Transverse colon (tissue), 3 donors: ENCODE data around the gene RBBP9.
"Not testable (repeated sequence)": the region's sequence is repeated elsewhere in the genome, so short reads cannot be mapped to it uniquely, and the experiment has no call there.

Experiments
- CTCF ChIP-seq, 5 experiments: fragments of 200-600 bp in 3 of 5; fragments of 450-650 bp in 2 of 5; sonication (generic) in 3 of 5; IDR thresholded peaks; 1 replicate in 2 of 5; 2 replicates in 3 of 5; pipeline ENCODE4 v1.5.1; 2016 to 2017; ENCODE audit warnings: antibody characterized with exemption in 5 of 5, inconsistent platforms in 3 of 5, mild to moderate bottlenecking in 2 of 5, moderate library complexity in 1 of 5
- EP300 ChIP-seq: sonication (generic); formaldehyde crosslinking; IDR thresholded peaks from one replicate; pipeline ENCODE4 v1.6.1; 2017; ENCODE audit warnings: antibody characterized with exemption, low read depth
- POLR2A ChIP-seq: fragments of 450-650 bp; IDR thresholded peaks from one replicate; pipeline ENCODE4 v1.6.1; 2016; ENCODE audit warnings: antibody characterized with exemption, mild to moderate bottlenecking, moderate library complexity

DNA sequence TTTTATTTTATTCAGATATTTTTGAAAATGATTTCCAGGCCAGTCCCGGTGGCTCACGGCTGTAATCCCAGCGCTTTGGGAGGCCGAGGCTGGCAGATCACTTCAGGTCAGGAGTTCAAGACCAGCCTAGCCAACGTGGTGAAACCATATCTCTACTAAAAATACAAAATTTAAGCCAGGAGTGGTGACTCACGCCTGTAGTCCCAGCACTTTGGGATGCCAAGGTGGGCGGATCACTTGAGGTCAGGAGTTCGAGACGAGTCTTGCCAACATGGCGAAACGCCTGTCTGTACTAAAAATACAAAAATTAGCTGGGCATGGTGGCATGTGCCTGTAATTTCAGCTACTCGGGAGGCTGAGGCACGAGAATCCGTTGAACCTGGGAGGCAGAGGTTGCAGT, 29.7 kb upstream of the RBBP9 start:
- not testable (repeated sequence) for TF ChIP-seq CTCF (IDR thresholded peaks at IDR 0.05); POLR2A; EP300
